ENCODE measurements around the gene OCA2. TPM values are rescaled to one million over a fixed set of nuclear protein-coding genes. Genes with fewer than 3 reads are reported as not detected.

The OCA2 gene
- total and polyA plus RNA-seq, 2 of the 4 experiments (the other 2 are of a cell fraction): under 0.01 to 0.03 TPM

GRCh38 chr15:28017423-28017924 lies 81.6 kb downstream of the OCA2 start:
- dilution Hi-C loops (cut with HindIII; ENCODE audit: low sequenced_read_pairs, unreplicated experiment) (no loop called here), in situ Hi-C loops (cut with MboI; ENCODE audit: low sequenced_read_pairs) (no loop called here), intact Hi-C loops (cut with micrococcal nuclease) (no loop called here)
- 62% methylated on average over 6 of the region's 10 CpGs; no CpG with 5 or more reads in 1 of the 2 experiments for WGBS, 2 experiments (ENCODE audit: extremely low coverage in 2 of 2, insufficient read length in 1 of 2)
- Histone ChIP-seq H3K4me1 (ENCODE audit: control insufficient read depth, insufficient read depth, low read length) (no peaks in the 10 kb centered on the region), H3K4me3 (ENCODE audit: insufficient read depth, low read depth, low read length) (no peak overlapping the region), H3K27ac (ENCODE audit: insufficient read depth, low read length) (no peak overlapping the region), H2AFZ (replicated peaks; ENCODE audit: low read length, poor library complexity) (peak overlapping the region; percentile 32), H3K27me3 (ENCODE audit: control insufficient read depth, insufficient read depth, low read length) (no peaks in the 10 kb centered on the region), H3K9ac (ENCODE audit: low read depth, low read length) (no peak overlapping the region), H3K9me3 (ENCODE audit: control insufficient read depth, insufficient read depth, low read length) (peaks cover 8% of the 10 kb centered on the region), H4K91ac (ENCODE audit: insufficient read depth, low read depth, low read length) (no peak overlapping the region), H3K36me3 (ENCODE audit: control insufficient read depth, insufficient read depth, low read length) (no peaks in the 10 kb centered on the region), H3K9me1 (ENCODE audit: insufficient read depth, low read length) (no peaks in the 10 kb centered on the region), H4K8ac (ENCODE audit: low read depth in 2 of 2, low read length in 2 of 2) (no peak overlapping the region), H2BK120ac (ENCODE audit: low read depth, low read length) (no peak overlapping the region), H2BK15ac (ENCODE audit: low read depth, low read length) (no peak overlapping the region), H3K79me1 (ENCODE audit: low read depth in 1 of 2, low read length in 2 of 2) (no peaks in the 10 kb centered on the region), H2AK9ac (replicated peaks; ENCODE audit: low read depth, low read length, poor library complexity) (no peak overlapping the region), H3K56ac (ENCODE audit: extremely low read depth, insufficient read depth, low read length) (no peak overlapping the region), H3K4me2 (ENCODE audit: low read depth, low read length) (no peak overlapping the region), H2BK20ac (ENCODE audit: low read depth, low read length) (no peak overlapping the region), H2AK5ac (ENCODE audit: low read depth, low read length) (no peak overlapping the region), H3K23ac (ENCODE audit: low read depth, low read length) (no peak overlapping the region), H3K4ac (ENCODE audit: low read depth, low read length) (no peak overlapping the region), H4K20me1 (ENCODE audit: insufficient read depth, low read length) (no peaks in the 10 kb centered on the region), H2BK5ac (ENCODE audit: low read depth, low read length, poor library complexity, severe bottlenecking) (no peak overlapping the region), H3K18ac (ENCODE audit: low read depth, low read length) (no peak overlapping the region), H4K5ac (ENCODE audit: low read depth, low read length) (no peak overlapping the region), H3K14ac (replicated peaks; ENCODE audit: low read depth, low read length) (no peak overlapping the region)
- no peak for ATAC-seq (ENCODE audit: low read depth)
- ChIA-PET CTCF (interaction anchor here (0.6 kb wide), 1 partner anchor 965 kb away, joined by 8 read pairs; no protein-coding TSS in a partner anchor), POLR2A (ENCODE audit: unreplicated experiment) (no interaction called here)
- DNase-seq: no peak
- BruUV-seq (replicated peaks): no TSS peak
- TF ChIP-seq NFE2L2 (IDR thresholded peaks at IDR 0.05; ENCODE audit: low read depth, low read length) (no peak), RFX5 (IDR thresholded peaks at IDR 0.05; ENCODE audit: low read depth, low read length) (no peak), CHD1 (IDR thresholded peaks at IDR 0.05; ENCODE audit: low read depth, low read length) (no peak), SMC3 (IDR thresholded peaks at IDR 0.05; ENCODE audit: low read depth, low read length) (no peak)
- TF ChIP-seq, protein P1, sequence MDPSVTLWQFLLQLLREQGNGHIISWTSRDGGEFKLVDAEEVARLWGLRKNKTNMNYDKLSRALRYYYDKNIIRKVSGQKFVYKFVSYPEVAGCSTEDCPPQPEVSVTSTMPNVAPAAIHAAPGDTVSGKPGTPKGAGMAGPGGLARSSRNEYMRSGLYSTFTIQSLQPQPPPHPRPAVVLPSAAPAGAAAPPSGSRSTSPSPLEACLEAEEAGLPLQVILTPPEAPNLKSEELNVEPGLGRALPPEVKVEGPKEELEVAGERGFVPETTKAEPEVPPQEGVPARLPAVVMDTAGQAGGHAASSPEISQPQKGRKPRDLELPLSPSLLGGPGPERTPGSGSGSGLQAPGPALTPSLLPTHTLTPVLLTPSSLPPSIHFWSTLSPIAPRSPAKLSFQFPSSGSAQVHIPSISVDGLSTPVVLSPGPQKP (IDR thresholded peaks at IDR 0.05; ENCODE audit: borderline replicate concordance, low read depth, low read length): no peak

All from IMR-90 (cell line).